ENCODE results near the gene EMC1. TPM values are rescaled to one million over a fixed set of nuclear protein-coding genes. Genes with fewer than 3 reads are reported as not detected.
"Not testable (repeated sequence)": the region's sequence is repeated elsewhere in the genome, so short reads cannot be mapped to it uniquely, and the experiment has no call there.

EMC1 gene
- total RNA-seq, 2 experiments from 2014 or later = 25.3 to 29.1 TPM

DNA sequence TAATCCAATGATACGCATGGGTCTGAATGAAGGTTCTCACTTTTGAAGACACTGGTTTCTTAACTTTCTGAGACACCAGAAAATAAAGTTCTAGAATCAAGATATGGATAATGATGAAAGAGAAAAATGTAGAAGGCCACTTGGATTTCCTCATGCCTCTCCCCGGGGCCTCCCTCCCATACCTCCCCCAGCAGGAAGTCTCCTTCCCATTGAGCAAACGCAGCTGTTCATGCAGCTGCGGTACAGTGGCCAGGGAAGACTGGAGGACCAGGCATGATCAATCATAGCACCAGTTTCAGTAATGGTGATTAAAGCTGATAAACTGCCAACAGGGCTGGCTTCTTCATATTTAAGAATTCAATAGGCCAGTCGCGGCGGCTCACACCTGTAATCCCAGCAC lies 30.3 kb downstream of the EMC1 start:
- POLR2A ChIA-PET = interaction anchor here (1.0 kb wide), 1 partner anchor 10 kb away, joined by 3 read pairs; no protein-coding TSS in a partner anchor

DNA sequence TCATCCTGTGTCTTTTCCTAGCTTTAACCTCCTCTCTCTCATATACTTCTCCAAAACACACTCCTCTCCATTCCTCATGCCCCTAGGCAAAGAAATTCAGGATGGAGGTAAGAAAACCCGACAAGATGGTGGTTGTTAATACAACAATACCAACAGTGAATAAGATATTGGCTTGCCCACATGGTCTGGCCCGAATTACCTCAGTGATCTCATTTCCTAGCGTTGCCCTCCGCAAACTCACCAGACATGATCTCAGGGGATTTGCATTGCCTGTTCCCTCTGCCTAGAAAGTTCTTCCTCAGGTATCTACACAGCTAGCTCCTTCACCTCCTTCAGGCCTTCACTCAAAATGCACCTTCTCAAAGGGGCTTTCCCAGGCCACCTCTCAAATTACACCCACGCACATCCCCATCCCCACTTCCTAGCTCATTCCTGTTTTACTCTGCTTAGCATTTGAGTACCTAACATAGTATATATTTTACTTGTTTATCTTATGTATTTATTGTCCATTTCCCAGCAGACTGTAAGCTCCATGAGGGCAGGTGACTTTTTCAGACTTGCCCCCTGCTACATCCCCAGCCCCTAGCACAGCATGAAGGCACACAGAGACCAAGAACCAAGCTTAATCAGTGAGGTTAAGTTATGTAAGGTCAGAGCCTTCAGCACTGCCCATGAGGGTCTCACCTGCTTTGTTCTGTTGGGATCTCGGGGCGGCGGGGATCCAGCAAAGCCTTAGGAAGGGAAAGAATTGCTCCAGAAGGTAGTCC lies 31.1 kb downstream of the EMC1 start:
- H3K27me3 Mint-ChIP-seq = no peaks in the 10 kb centered on the region
- H3K9me3 Mint-ChIP-seq = no peaks in the 10 kb centered on the region
- H3K27ac Mint-ChIP-seq = no peak overlapping the region
- ChIA-PET CTCF (no interaction called here), POLR2A (interaction anchor here (1.0 kb wide), 1 partner anchor 9 kb away, joined by 3 read pairs; no protein-coding TSS in a partner anchor)
- no peak overlapping the region for H3K4me3 Mint-ChIP-seq
- peaks cover 5% of the 10 kb centered on the region for H3K4me1 Mint-ChIP-seq
- H3K36me3 Mint-ChIP-seq (ENCODE audit: low read depth) = peaks cover 66% of the 10 kb centered on the region
- DNase-seq = no peak

More for the DNA sequence above, 30.3 kb downstream of the EMC1 start:
- Mint-ChIP-seq H3K4me1 (peaks cover 3% of the 10 kb centered on the region), H3K27me3 (no peaks in the 10 kb centered on the region), H3K36me3 (ENCODE audit: low read depth) (peaks cover 69% of the 10 kb centered on the region), H3K9me3 (no peaks in the 10 kb centered on the region), H3K4me3 (no peak overlapping the region), H3K27ac (no peak overlapping the region)
- CTCF ChIA-PET = no interaction called here
- no peak for DNase-seq

DNA sequence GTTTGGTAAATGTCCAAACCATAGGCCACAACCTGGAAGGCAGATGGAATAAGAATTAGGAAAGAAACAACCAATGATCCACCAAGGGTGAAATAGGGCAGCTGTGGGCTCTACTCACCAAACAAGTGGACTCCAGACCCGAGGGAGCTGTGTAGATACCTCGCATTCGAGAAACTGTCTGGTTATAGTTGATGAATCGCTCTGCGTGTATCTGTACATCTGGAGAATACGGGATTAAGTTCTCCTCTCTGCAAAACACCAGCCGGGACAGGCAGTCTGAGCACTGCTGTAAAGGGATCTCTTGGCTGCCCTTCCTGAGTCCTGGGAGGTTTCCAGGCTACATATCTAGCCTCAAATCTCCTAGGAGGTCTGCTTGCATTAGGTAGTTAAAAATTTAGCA lies 31.9 kb downstream of the EMC1 start:
- no peak for DNase-seq
- H3K4me1 Mint-ChIP-seq = peaks cover 10% of the 10 kb centered on the region
- H3K36me3 Mint-ChIP-seq (ENCODE audit: low read depth) = peaks cover 63% of the 10 kb centered on the region
- POLR2A ChIA-PET = no interaction called here
- no peak overlapping the region for H3K4me3 Mint-ChIP-seq
- no peaks in the 10 kb centered on the region for H3K27me3 Mint-ChIP-seq
- CTCF ChIA-PET = no interaction called here
- no peaks in the 10 kb centered on the region for H3K9me3 Mint-ChIP-seq
- H3K27ac Mint-ChIP-seq = no peak overlapping the region

DNA sequence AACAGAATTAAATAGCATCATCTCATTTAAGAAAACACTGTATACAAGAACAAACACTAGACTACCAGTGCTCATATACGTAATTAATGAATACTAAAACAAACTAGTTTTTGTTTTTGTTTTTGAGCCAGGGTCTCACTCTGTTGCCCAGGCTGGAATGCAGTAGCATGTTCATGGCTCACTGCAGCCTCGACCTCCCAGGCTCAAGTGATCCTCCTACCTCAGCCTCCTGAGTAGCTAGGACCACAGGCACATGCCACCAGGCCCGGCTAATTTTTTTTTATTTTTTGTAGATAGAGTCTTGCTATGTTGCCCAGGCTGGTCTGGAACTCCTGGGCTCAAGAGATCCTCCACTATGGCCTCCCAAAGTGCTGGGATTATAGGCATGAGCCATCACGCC lies 34.7 kb downstream of the EMC1 start:
- Mint-ChIP-seq H3K4me1 (peaks cover 35% of the 10 kb centered on the region), H3K36me3 (ENCODE audit: low read depth) (peaks cover 59% of the 10 kb centered on the region)
- CTCF ChIA-PET, H3K27ac Mint-ChIP-seq, H3K27me3 Mint-ChIP-seq, DNase-seq, H3K4me3 Mint-ChIP-seq, H3K9me3 Mint-ChIP-seq: not testable (repeated sequence)
- POLR2A ChIA-PET = interaction anchor here (1.2 kb wide), 1 partner anchor 59 kb away, joined by 3 read pairs; no protein-coding TSS in a partner anchor

DNA sequence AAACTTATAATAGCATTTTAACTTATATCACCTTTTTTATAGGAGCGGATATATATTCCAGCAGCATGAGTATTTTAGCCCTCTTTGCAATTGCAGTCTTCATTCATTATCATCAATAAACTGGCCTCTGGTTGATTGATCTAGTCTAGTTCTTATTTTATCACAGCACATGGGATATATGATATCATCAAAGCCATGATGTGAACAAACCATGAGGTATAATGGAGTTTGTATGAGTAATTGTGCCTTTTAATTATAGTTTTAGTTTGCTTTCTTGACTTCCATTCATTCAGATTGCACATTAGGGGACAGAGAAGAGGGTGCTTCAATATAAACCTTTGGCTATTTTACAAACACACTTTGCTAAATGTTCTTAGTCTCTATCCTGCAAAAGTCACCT lies 37.7 kb downstream of the EMC1 start:
- no peak overlapping the region for H3K4me3 Mint-ChIP-seq
- no peaks in the 10 kb centered on the region for H3K9me3 Mint-ChIP-seq
- POLR2A ChIA-PET = no interaction called here
- DNase-seq = no peak
- no peak overlapping the region for H3K27ac Mint-ChIP-seq
- CTCF ChIA-PET = no interaction called here
- H3K27me3 Mint-ChIP-seq = no peaks in the 10 kb centered on the region
- H3K4me1 Mint-ChIP-seq = peaks cover 56% of the 10 kb centered on the region
- peaks cover 34% of the 10 kb centered on the region for H3K36me3 Mint-ChIP-seq (ENCODE audit: low read depth)

DNA sequence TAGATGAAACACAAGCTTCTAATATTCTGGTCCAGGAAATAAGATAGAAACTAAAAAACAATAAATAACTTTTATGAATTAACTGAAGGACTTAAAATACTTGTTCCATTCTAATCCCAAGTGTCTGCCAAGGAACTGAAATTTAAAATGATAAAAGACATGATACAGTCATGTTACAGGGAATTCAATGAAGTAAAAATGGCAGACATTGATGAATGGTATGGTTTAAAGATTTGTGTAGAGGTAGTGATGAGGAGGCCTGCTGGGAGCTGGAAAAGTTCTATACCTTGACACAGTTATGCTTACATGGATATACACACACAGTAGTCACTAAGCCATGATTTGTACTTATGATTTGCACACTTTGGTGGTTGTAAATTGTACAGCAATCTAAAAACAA lies 39.2 kb downstream of the EMC1 start:
- H3K4me1 Mint-ChIP-seq = peaks cover 67% of the 10 kb centered on the region

DNA sequence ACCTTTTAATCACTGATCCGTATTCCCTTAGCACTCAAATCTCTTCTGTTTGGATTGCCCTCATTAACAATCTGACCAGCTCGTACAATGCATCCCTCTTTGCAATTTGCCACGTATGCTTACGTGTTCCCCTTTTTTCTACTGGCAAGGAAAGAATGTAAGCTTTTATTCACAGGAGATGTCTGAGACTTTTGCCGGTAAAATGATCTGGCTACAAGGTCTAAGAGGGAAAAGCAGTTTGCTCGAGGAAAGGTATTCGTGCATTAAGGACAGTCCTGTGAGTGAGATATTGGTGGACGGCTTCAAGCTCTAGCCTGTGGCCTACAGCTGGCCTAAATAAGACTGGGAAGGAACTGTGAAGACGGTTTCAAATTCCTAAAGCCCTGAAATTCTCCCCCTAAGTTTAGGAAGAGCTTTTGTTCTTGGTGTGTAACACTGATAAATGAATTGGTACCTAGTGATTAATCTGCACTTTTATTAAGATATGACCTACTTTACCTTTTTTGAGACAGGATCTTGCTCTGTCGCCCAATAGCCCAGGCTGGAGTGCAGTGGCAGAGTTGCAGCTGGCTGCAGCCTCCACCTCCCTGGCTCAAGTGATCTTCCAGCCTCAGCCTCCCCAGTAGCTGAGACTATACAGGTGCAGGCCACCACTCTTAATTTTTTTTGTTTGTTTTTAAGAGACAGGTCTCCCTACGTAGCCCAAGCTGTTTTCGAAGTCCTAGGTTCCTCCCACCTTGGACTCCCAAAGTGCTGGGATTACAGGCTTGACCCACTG lies 40.4 kb downstream of the EMC1 start:
- H3K4me1 Mint-ChIP-seq = peaks cover 73% of the 10 kb centered on the region
- ChIA-PET POLR2A (interaction anchor here (0.7 to 3.2 kb wide), 21 partner anchors 9 to 308 kb away, joined by 3 to 20 read pairs (median 4); partner anchors contain the start of genes EMC1 and MRTO4), CTCF (interaction anchor here (0.9 to 1.2 kb wide), 5 partner anchors 31 to 440 kb away, joined by 3 to 4 read pairs (median 3); partner anchors contain the start of genes EMC1 and MRTO4)

More for the DNA sequence above, 39.2 kb downstream of the EMC1 start:
- CTCF ChIA-PET = no interaction called here
- no peak overlapping the region for H3K27ac Mint-ChIP-seq
- POLR2A ChIA-PET = interaction anchor here (0.8 to 3.0 kb wide), 5 partner anchors 11 to 285 kb away, joined by 3 to 20 read pairs (median 6); partner anchors contain the start of genes EMC1 and MRTO4
- H3K36me3 Mint-ChIP-seq (ENCODE audit: low read depth) = peaks cover 24% of the 10 kb centered on the region
- no peaks in the 10 kb centered on the region for H3K9me3 Mint-ChIP-seq
- DNase-seq = no peak
- H3K27me3 Mint-ChIP-seq = no peaks in the 10 kb centered on the region
- peak overlapping the region; percentile 24 for H3K4me3 Mint-ChIP-seq

DNA sequence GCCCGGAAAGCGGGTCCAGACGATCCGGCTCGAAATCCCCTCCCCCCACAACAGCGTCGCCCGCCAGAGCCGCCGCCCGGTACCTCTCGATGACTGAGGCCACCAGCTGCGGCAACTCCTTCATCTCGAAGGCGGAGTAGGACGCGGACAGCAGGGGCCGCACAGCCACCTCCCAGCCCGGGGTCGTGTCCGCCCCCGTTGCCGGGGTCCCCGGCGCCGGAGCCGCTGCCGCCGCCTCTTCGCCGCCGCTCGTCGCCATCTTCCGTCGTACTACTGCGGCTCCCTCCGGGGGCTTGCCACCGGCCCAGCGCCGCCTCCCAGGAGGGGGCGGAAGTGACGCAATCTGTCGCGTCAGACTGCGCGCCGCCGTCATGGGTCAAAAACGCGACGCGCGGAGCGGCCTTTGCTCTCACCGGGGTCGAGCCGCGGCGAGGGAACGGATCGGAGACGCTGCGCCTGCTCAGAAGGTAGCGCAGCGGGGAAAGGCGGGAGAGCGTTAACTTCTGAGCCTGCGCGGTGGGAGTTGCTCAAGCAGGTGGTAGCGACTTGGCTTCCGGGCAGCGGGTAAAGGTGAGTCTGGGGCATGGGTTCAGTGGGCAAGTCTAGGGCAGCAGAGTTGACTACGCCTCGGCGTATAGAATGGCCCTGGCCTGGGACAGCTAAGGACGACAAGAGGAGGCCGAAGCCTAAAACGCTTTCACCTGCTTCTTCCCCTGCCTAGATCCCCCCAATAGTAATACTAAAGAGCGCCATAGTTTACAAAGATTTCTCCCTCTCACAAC lies 41.1 kb downstream of the EMC1 start, which contains the start of gene UBR4:
TSS of gene UBR4 (minus strand) at position 277 of the 782 bp plus-strand sequence. CDS start at position 259, 18 bp downstream.
- Mint-ChIP-seq H3K4me3 (peak within 1 kb of the TSS; percentile 90), H3K9me3 (no peaks in the 10 kb centered on the region), H3K27ac (peak within 1 kb of the TSS; percentile 94), H3K4me1 (peaks cover 78% of the 10 kb centered on the region), H3K36me3 (ENCODE audit: low read depth) (peaks cover 22% of the 10 kb centered on the region), H3K27me3 (no peaks in the 10 kb centered on the region)
- POLR2A ChIA-PET = interaction anchor here (0.7 to 3.2 kb wide), 24 partner anchors 10 to 307 kb away, joined by 3 to 20 read pairs (median 4); partner anchors contain the start of genes AKR7A2, EMC1, MRTO4 and SLC66A1
- DNase-seq = peak; percentile 97
- CTCF ChIA-PET = interaction anchor here (0.9 to 1.2 kb wide), 4 partner anchors 31 to 41 kb away, joined by 3 to 4 read pairs (median 3); partner anchors contain the start of genes EMC1 and MRTO4

More for the DNA sequence above, 40.4 kb downstream of the EMC1 start:
- no peak for DNase-seq
- H3K4me3 Mint-ChIP-seq = peak overlapping the region; percentile 90
- H3K9me3 Mint-ChIP-seq = no peaks in the 10 kb centered on the region
- peak overlapping the region; percentile 94 for H3K27ac Mint-ChIP-seq
- H3K36me3 Mint-ChIP-seq (ENCODE audit: low read depth) = peaks cover 25% of the 10 kb centered on the region
- H3K27me3 Mint-ChIP-seq = no peaks in the 10 kb centered on the region

DNA sequence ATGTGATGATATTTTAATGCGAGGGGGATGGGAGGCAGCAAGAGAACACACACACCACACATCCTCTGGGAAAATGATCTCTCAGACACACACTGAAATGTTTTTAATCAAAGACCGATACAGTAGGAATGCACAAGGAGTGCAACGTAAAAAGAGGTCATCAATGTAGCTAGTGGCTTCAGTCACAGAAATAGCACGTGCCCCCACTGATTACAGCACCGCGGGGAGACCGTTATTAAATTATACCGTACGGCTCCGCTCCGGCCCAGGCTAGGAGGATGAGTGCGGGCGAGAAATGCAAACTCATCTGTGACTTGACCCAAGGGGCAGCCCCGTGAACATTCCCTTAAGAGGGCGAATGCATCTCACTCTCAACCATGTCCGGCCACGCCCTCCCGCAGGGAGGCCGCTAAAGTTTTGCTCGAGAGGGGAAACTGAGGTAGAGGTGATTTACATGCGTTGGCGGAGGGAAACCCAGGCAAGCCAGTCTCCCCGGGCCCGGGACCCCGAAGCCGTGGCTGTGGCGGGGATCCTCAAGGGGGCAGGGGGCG lies 41.8 kb downstream of the EMC1 start:
- peaks cover 25% of the 10 kb centered on the region for H3K36me3 Mint-ChIP-seq (ENCODE audit: low read depth)
- H3K4me3 Mint-ChIP-seq = peak overlapping the region; percentile 90
- peak overlapping the region; percentile 93 for H3K27ac Mint-ChIP-seq
- no peaks in the 10 kb centered on the region for H3K9me3 Mint-ChIP-seq
- ChIA-PET CTCF (interaction anchor here (1.2 to 1.6 kb wide), 4 partner anchors 9 to 444 kb away, joined by 3 to 7 read pairs (median 4); no protein-coding TSS in a partner anchor), POLR2A (interaction anchor here (1.0 to 3.2 kb wide), 11 partner anchors 10 to 259 kb away, joined by 3 to 20 read pairs (median 5); partner anchors contain the start of genes AKR7A2, EMC1, MRTO4 and SLC66A1)
- DNase-seq = peak; percentile 59
- H3K4me1 Mint-ChIP-seq = peaks cover 81% of the 10 kb centered on the region
- H3K27me3 Mint-ChIP-seq = no peaks in the 10 kb centered on the region

DNA sequence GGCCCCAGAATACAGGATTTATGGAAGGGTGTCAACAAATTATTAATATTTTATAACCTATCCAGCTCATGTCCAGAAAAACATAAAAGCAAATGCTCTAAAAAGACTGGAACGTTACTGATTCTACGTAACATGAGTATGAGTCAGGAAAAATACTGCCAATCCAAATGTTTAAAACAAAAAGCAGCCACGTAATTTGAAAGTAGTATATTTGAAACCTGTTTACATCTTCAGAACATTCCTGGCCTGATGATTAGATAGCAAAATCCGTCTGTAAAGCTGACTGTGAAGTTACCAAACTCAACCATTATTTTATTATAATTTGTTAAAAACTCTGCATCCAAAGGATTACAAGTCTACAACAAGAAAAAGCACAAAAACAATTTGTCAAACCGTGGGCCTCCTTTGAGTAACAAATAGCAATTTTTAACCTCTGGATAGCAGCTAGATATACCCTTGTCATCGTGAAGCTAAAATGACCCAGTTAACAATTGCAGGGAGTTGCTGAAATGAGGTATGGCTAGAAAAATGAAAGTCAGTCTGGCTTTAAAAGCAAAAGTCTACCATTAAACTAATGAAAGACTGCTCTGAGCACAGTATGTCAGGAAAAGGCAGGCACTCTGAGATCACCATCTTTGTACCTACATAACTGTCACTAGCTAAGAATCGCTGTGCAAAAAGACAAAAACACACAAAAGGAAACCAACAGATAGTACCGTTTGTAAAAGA lies 42.5 kb downstream of the EMC1 start:
- Mint-ChIP-seq H3K4me3 (peak overlapping the region; percentile 90), H3K9me3 (no peaks in the 10 kb centered on the region), H3K4me1 (peaks cover 78% of the 10 kb centered on the region), H3K27me3 (no peaks in the 10 kb centered on the region), H3K36me3 (ENCODE audit: low read depth) (peaks cover 22% of the 10 kb centered on the region), H3K27ac (peak overlapping the region; percentile 93)
- CTCF ChIA-PET = interaction anchor here (1.2 to 1.6 kb wide), 5 partner anchors 9 to 445 kb away, joined by 3 to 7 read pairs (median 4); no protein-coding TSS in a partner anchor
- no peak for DNase-seq
- POLR2A ChIA-PET = interaction anchor here (1.0 to 3.2 kb wide), 9 partner anchors 9 to 306 kb away, joined by 3 to 16 read pairs (median 5); partner anchors contain the start of genes AKR7A2, ALDH4A1, EMC1 and MRTO4

DNA sequence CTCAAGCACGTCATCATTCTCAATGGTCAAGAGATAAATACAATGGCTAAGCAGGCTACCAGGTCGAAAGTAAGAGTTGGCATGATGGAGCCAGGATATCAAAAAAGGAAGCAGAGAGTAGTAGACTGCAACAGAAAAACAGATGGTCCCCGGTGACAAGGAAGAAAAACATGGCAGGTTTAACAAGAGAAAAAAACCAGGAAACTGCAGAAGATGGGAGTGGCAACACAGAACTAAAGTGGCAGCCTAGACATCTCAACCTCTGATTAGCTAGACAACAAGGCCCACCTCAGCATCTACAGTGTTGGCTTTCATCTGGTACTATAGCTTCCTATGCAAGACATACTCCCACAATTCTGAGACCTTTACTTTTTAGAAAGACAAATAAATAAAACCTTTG lies 44.4 kb downstream of the EMC1 start:
- Mint-ChIP-seq H3K4me3 (no peak overlapping the region), H3K27ac (no peak overlapping the region), H3K9me3 (no peaks in the 10 kb centered on the region), H3K27me3 (no peaks in the 10 kb centered on the region), H3K4me1 (peaks cover 75% of the 10 kb centered on the region), H3K36me3 (ENCODE audit: low read depth) (peaks cover 16% of the 10 kb centered on the region)
- DNase-seq = no peak
- ChIA-PET CTCF (interaction anchor here (0.9 kb wide), 1 partner anchor 9 kb away, joined by 3 read pairs; no protein-coding TSS in a partner anchor), POLR2A (no interaction called here)
